IMR-90 (cell line): Measurements from ENCODE around the gene PNPLA1. TPM values are rescaled to one million over a fixed set of nuclear protein-coding genes. Genes with fewer than 3 reads are reported as not detected.

Experiments used
- ATAC-seq: fragments of 200-7000 bp; cut with Tn5 transposase; 2 replicates; pipeline ENCODE4 v1.9.1; 2020; ENCODE audit warnings: low read depth, mild to moderate bottlenecking, moderate library complexity
- BruUV-seq: library from RNA; stranded (reverse); fragments of 400-500 nt; replicated peaks from 2 replicates; lab custom pipeline; 2021; lab: Mats Ljungman, UMichigan
- CTCF ChIA-PET: fragments of 300-600 bp; formaldehyde crosslinking; extraction: SDS; loops from one replicate; lab custom pipeline; 2021; ENCODE audit warnings: antibody characterized with exemption; lab: Yijun Ruan, JAX
- POLR2A ChIA-PET: fragments of 300-600 bp; sonication (Branson Sonifier 250); formaldehyde crosslinking; loops from one replicate; lab custom pipeline; 2022; ENCODE audit warnings: antibody characterized with exemption; ENCODE audit not compliant: unreplicated experiment; lab: Charles Lee
- DNase-seq: peaks from one replicate; pipeline ENCODE4 v3.0.0; 2013
- H2AFZ ChIP-seq: replicated peaks from 2 replicates; pipeline ENCODE3; 2013; ENCODE audit warnings: low read length, mild to moderate bottlenecking; ENCODE audit not compliant: poor library complexity
- H2AK5ac ChIP-seq: 2 replicates; pipeline ENCODE4 v1.6.1; 2013; ENCODE audit warnings: low read depth, low read length, inconsistent platforms
- H2AK9ac ChIP-seq: replicated peaks from 2 replicates; pipeline ENCODE3; 2013; ENCODE audit warnings: mild to moderate bottlenecking, low read depth, low read length, moderate library complexity; ENCODE audit not compliant: poor library complexity
- H2BK120ac ChIP-seq: 2 replicates; pipeline ENCODE4 v1.6.1; 2013; ENCODE audit warnings: low read depth, low read length, inconsistent platforms
- H2BK15ac ChIP-seq: 3 replicates; pipeline ENCODE4 v1.6.1; 2013; ENCODE audit warnings: low read depth, low read length, inconsistent platforms
- H2BK20ac ChIP-seq: 2 replicates; pipeline ENCODE4 v1.6.1; 2013; ENCODE audit warnings: low read depth, mild to moderate bottlenecking, inconsistent platforms, low read length, moderate library complexity
- H2BK5ac ChIP-seq: 2 replicates; pipeline ENCODE4 v1.6.1; 2013; ENCODE audit warnings: mild to moderate bottlenecking, low read depth, low read length, inconsistent platforms; ENCODE audit not compliant: poor library complexity, severe bottlenecking
- H3K14ac ChIP-seq: replicated peaks from 2 replicates; pipeline ENCODE4 v1.6.1; 2013; ENCODE audit warnings: low read depth, low read length, inconsistent platforms
- H3K18ac ChIP-seq: 2 replicates; pipeline ENCODE4 v1.6.1; 2013; ENCODE audit warnings: low read depth, low read length, control low read depth
- H3K23ac ChIP-seq: 2 replicates; pipeline ENCODE4 v1.6.1; 2013; ENCODE audit warnings: low read depth, low read length, inconsistent platforms
- H3K27ac ChIP-seq: 2 replicates; pipeline ENCODE4 v1.5.1; 2013; ENCODE audit warnings: mild to moderate bottlenecking, control low read depth, low read length; ENCODE audit not compliant: insufficient read depth
- H3K27me3 ChIP-seq: 2 replicates; pipeline ENCODE4 v1.6.1; 2013; ENCODE audit warnings: low read length; ENCODE audit not compliant: control insufficient read depth, insufficient read depth
- H3K36me3 ChIP-seq: 2 replicates; pipeline ENCODE4 v1.6.1; 2013; ENCODE audit warnings: low read length, mixed read lengths; ENCODE audit not compliant: control insufficient read depth, insufficient read depth
- H3K4ac ChIP-seq: 2 replicates; pipeline ENCODE4 v1.6.1; 2013; ENCODE audit warnings: low read depth, low read length, inconsistent platforms
- H3K4me1 ChIP-seq: 2 replicates; pipeline ENCODE4 v1.6.1; 2013; ENCODE audit warnings: low read length, mixed read lengths; ENCODE audit not compliant: control insufficient read depth, insufficient read depth
- H3K4me2 ChIP-seq: 2 replicates; pipeline ENCODE4 v1.6.1; 2013; ENCODE audit warnings: low read depth, mild to moderate bottlenecking, control low read depth, low read length, moderate library complexity
- H3K4me3 ChIP-seq: 2 replicates; pipeline ENCODE4 v1.5.1; 2013; ENCODE audit warnings: low read depth, mild to moderate bottlenecking, control low read depth, low read length, moderate library complexity; ENCODE audit not compliant: insufficient read depth
- H3K56ac ChIP-seq: 2 replicates; pipeline ENCODE4 v1.6.1; 2013; ENCODE audit warnings: low read length, inconsistent platforms; ENCODE audit not compliant: insufficient read depth; ENCODE audit errors: extremely low read depth
- H3K79me1 ChIP-seq, 2 experiments: 2 replicates each; pipeline ENCODE4 v1.6.1; 2013; ENCODE audit warnings: low read length in 2 of 2, inconsistent platforms in 1 of 2, low read depth in 1 of 2
- H3K9ac ChIP-seq: 2 replicates; pipeline ENCODE4 v1.6.1; 2013; ENCODE audit warnings: low read depth, low read length, control low read depth
- H3K9me1 ChIP-seq: 2 replicates; pipeline ENCODE4 v1.6.1; 2013; ENCODE audit warnings: low read length, inconsistent platforms; ENCODE audit not compliant: insufficient read depth
- H3K9me3 ChIP-seq: 2 replicates; pipeline ENCODE4 v1.6.1; 2013; ENCODE audit warnings: low read length; ENCODE audit not compliant: control insufficient read depth, insufficient read depth
- H4K20me1 ChIP-seq: 2 replicates; pipeline ENCODE4 v1.6.1; 2013; ENCODE audit warnings: low read length, inconsistent platforms; ENCODE audit not compliant: insufficient read depth
- H4K5ac ChIP-seq: 2 replicates; pipeline ENCODE4 v1.6.1; 2013; ENCODE audit warnings: mild to moderate bottlenecking, low read depth, low read length, control low read depth
- H4K8ac ChIP-seq, 2 experiments: 2 replicates each; pipeline ENCODE4 v1.6.1; 2013; ENCODE audit warnings: low read depth in 2 of 2, low read length in 2 of 2, control low read depth in 1 of 2, inconsistent platforms in 1 of 2
- H4K91ac ChIP-seq: 2 replicates; pipeline ENCODE4 v1.6.1; 2013; ENCODE audit warnings: low read depth, low read length, inconsistent platforms; ENCODE audit not compliant: insufficient read depth
- BHLHE40 ChIP-seq: fragments of 150-350 bp; IDR thresholded peaks from 2 replicates; pipeline ENCODE4 v1.6.1; 2016; ENCODE audit warnings: mild to moderate bottlenecking, low read depth, low read length
- MAZ ChIP-seq: IDR thresholded peaks from 2 replicates; pipeline ENCODE4 v1.6.1; 2012; ENCODE audit warnings: low read depth, mild to moderate bottlenecking, low read length, improper control_type of control experiment, moderate library complexity, borderline replicate concordance
- MXI1 ChIP-seq: IDR thresholded peaks from 2 replicates; pipeline ENCODE4 v1.6.1; 2012; ENCODE audit warnings: low read depth, mild to moderate bottlenecking, low read length, moderate library complexity, borderline replicate concordance
- NFE2L2 ChIP-seq: fragments of 150-350 bp; IDR thresholded peaks from 2 replicates; pipeline ENCODE4 v1.6.1; 2016; ENCODE audit warnings: low read depth, mild to moderate bottlenecking, low read length
- POLR2A ChIP-seq: IDR thresholded peaks from 2 replicates; pipeline ENCODE4 v1.6.1; 2012; ENCODE audit warnings: mild to moderate bottlenecking, low read depth, low read length
- RAD21 ChIP-seq: IDR thresholded peaks from 2 replicates; pipeline ENCODE4 v1.6.1; 2012; ENCODE audit warnings: low read length, improper control_type of control experiment
- USF2 ChIP-seq: fragments of 150-350 bp; IDR thresholded peaks from 2 replicates; pipeline ENCODE4 v1.6.1; 2017; ENCODE audit warnings: mild to moderate bottlenecking, antibody characterized with exemption, low read length, low read depth
- WGBS, 2 experiments: methylation state at CpG; one replicate each; pipeline versions ENCODE4 v1.1.5 to v1.1.7; 2013; ENCODE audit warnings: missing lambda C conversion rate in 2 of 2; ENCODE audit not compliant: insufficient read length in 1 of 2; ENCODE audit errors: extremely low coverage in 2 of 2; 5-methylcytosine and 5-hydroxymethylcytosine counted together
- dilution Hi-C: fragments of 300-500 bp; cut with HindIII; formaldehyde crosslinking; loops from one replicate; pipeline ENCODE4 v1.14.3; 2018; ENCODE audit warnings: low sequenced_read_pairs; ENCODE audit not compliant: unreplicated experiment
- in situ Hi-C: fragments of 300-500 bp; cut with MboI; formaldehyde crosslinking; loops from 3 replicates; pipeline ENCODE4 v1.14.3; 2019; ENCODE audit warnings: low sequenced_read_pairs, inconsistent platforms, mixed read lengths
- intact Hi-C: fragments of 100-400 bp; cut with micrococcal nuclease; formaldehyde crosslinking; loops from 2 replicates; pipeline ENCODE4 v1.10.0; 2022
- polyA plus RNA-seq, 3 experiments: library from polyadenylated mRNA; depleted of rRNA; stranded (reverse); fragments of >200 nt; gene quantifications; 2 replicates each; pipeline ENCODE4 v1.2.3, GENCODE V29; 2012; ENCODE audit warnings: low replicate concordance in 1 of 3
- total RNA-seq: library from RNA; depleted of rRNA; stranded (reverse); fragments of >200 nt; gene quantifications from 2 replicates; pipeline ENCODE4 v1.2.3, GENCODE V29; 2012

The PNPLA1 gene
- total and polyA plus RNA-seq, 2 of the 4 experiments (the other 2 are of a cell fraction), result not detected

GRCh38 chr6:36298027-36298426 lies 28.2 kb downstream of the PNPLA1 start:
- Histone ChIP-seq H3K79me1 (no peaks in the 10 kb centered on the region), H4K5ac (no peak overlapping the region), H2BK20ac (no peak overlapping the region), H2AK9ac (no peak overlapping the region), H4K91ac (no peak overlapping the region), H3K4ac (no peak overlapping the region), H3K56ac (no peak overlapping the region), H2BK15ac (no peak overlapping the region), H2BK120ac (no peak overlapping the region), H4K8ac (no peak overlapping the region), H3K4me3 (no peak overlapping the region), H3K23ac (no peak overlapping the region), H2AFZ (no peak overlapping the region), H2AK5ac (no peak overlapping the region), H3K14ac (no peak overlapping the region), H3K36me3 (no peaks in the 10 kb centered on the region), H3K4me1 (peaks cover 4% of the 10 kb centered on the region), H3K27me3 (peaks cover 40% of the 10 kb centered on the region), H2BK5ac (no peak overlapping the region), H3K27ac (no peak overlapping the region), H3K18ac (no peak overlapping the region), H3K9me3 (no peaks in the 10 kb centered on the region), H4K20me1 (0 out of 2 replicates have a peak, but pooled peaks cover 3% of the 10 kb centered on the region), H3K9me1 (peaks cover 4% of the 10 kb centered on the region; the same call in 1 of the 2 replicates), H3K4me2 (no peak overlapping the region), H3K9ac (no peak overlapping the region)
- BruUV-seq, result no TSS peak
- ChIA-PET POLR2A (no interaction called here), CTCF (no interaction called here)
- dilution Hi-C loops (no loop called here), intact Hi-C loops (no loop called here), in situ Hi-C loops (no loop called here)
- ATAC-seq, result no peak
- WGBS, 2 experiments, result no CpG with 5 or more reads among the region's 4 CpGs
- TF ChIP-seq MAZ (no peak), POLR2A (no peak), USF2 (no peak), NFE2L2 (no peak), RAD21 (no peak), BHLHE40 (no peak), MXI1 (no peak)
- DNase-seq, result no peak
